HepG2 (cell line): ENCODE data around the gene KRT34. TPM values are rescaled to one million over a fixed set of nuclear protein-coding genes. Genes with fewer than 3 reads are reported as not detected.

Experiments used
- ATAC-seq: fragments of 200-7000 bp; cut with Tn5 transposase; 3 replicates; pipeline ENCODE4 v1.9.1; 2020; ENCODE audit warnings: mild to moderate bottlenecking, moderate library complexity
- BruUV-seq: library from RNA; stranded (reverse); fragments of 400-500 nt; replicated peaks from 2 replicates; lab custom pipeline; 2021; lab: Mats Ljungman, UMichigan
- CTCF ChIA-PET: fragments of 300-600 bp; formaldehyde crosslinking; extraction: SDS; loops from one replicate; lab custom pipeline; 2021; ENCODE audit warnings: low total read pairs, inconsistent platforms, low intra/inter-chr PET ratio; lab: Yijun Ruan, JAX
- POLR2A ChIA-PET: fragments of 350-600 bp; sonication (Branson Sonifier 250); formaldehyde crosslinking; loops from one replicate; lab custom pipeline; 2020; ENCODE audit warnings: antibody characterized with exemption, inconsistent platforms; lab: Yijun Ruan, JAX
- DNase-seq: peaks from one replicate; pipeline ENCODE4 v3.0.0-alpha.2; 2015; ENCODE audit warnings: low spot score
- FAIRE-seq: peaks from 3 replicates; lab custom pipeline; 2011; peaks lifted over from hg19 to GRCh38; lab: Jason Lieb, UNC
- H2AFZ ChIP-seq: one replicate; pipeline ENCODE4 v1.6.1; 2011; ENCODE audit warnings: low read length, inconsistent platforms
- H3K27ac ChIP-seq: fragments of 300-600 bp; 3 replicates; pipeline ENCODE4 v1.8.0; 2011; ENCODE audit warnings: mixed run types, mild to moderate bottlenecking, mixed read lengths, low read length, inconsistent platforms; ENCODE audit not compliant: insufficient read depth; ENCODE audit errors: extremely low read length
- H3K27me3 ChIP-seq, 2 experiments: fragments of 200-600 bp in 1 of 2; 2 replicates in 1 of 2; 3 replicates in 1 of 2; pipeline versions ENCODE4 v1.6.0 to v1.8.0; 2011; ENCODE audit warnings: low read length in 2 of 2, mild to moderate bottlenecking in 2 of 2, moderate library complexity in 2 of 2, inconsistent platforms in 1 of 2; ENCODE audit not compliant: insufficient read depth in 2 of 2, control insufficient read depth in 1 of 2
- H3K36me3 ChIP-seq, 2 experiments: fragments of 200-600 bp in 1 of 2; replicated peaks in 1 of 2; 2 replicates in 1 of 2; 3 replicates in 1 of 2; pipeline versions ENCODE4 v1.5.1 to v1.8.0; 2011; ENCODE audit warnings: low read length in 2 of 2, inconsistent platforms in 1 of 2; ENCODE audit not compliant: insufficient read depth in 2 of 2, control insufficient read depth in 1 of 2
- H3K4me1 ChIP-seq: 2 replicates; pipeline ENCODE4 v1.5.1; 2012; ENCODE audit warnings: low read length, inconsistent platforms; ENCODE audit not compliant: insufficient read depth
- H3K4me2 ChIP-seq: 2 replicates; pipeline ENCODE4 v1.6.0; 2011; ENCODE audit warnings: low read depth, low read length, inconsistent platforms
- H3K4me3 ChIP-seq, 3 experiments: fragments of 200-600 bp in 1 of 3; sonication (generic), shearing (Covaris generic) in 1 of 3; replicated peaks in 1 of 3; 2 replicates each; pipeline ENCODE4 v1.5.1; 2011 to 2016; ENCODE audit warnings: low read length in 3 of 3, inconsistent platforms in 2 of 3, low read depth in 2 of 3, mild to moderate bottlenecking in 2 of 3, control low read depth in 1 of 3, mixed read lengths in 1 of 3; ENCODE audit not compliant: insufficient read depth in 1 of 3
- H3K79me2 ChIP-seq: one replicate; pipeline ENCODE4 v1.6.1; 2011; ENCODE audit warnings: low read length, inconsistent platforms; ENCODE audit not compliant: insufficient read depth
- H3K9ac ChIP-seq: 2 replicates; pipeline ENCODE4 v1.6.0; 2011; ENCODE audit warnings: mild to moderate bottlenecking, low read depth, low read length, inconsistent platforms; ENCODE audit not compliant: insufficient read depth
- H3K9me3 ChIP-seq: 2 replicates; pipeline ENCODE4 v1.5.1; 2012; ENCODE audit warnings: mild to moderate bottlenecking, low read length
- H4K20me1 ChIP-seq: 2 replicates; pipeline ENCODE4 v1.6.0; 2011; ENCODE audit warnings: inconsistent platforms, mild to moderate bottlenecking, low read length, moderate library complexity; ENCODE audit not compliant: insufficient read depth
- ATAD3A ChIP-seq: sonication (generic); formaldehyde crosslinking; IDR thresholded peaks from 2 replicates; pipeline ENCODE4 v1.4.0; 2020; ENCODE audit warnings: missing genetic modification reagents
- FOXC1 ChIP-seq: sonication (generic); formaldehyde crosslinking; IDR thresholded peaks from 2 replicates; pipeline ENCODE4 v1.8.0; 2022; ENCODE audit warnings: mild to moderate bottlenecking, missing genetic modification reagents, borderline replicate concordance
- GATAD1 ChIP-seq: IDR thresholded peaks from 2 replicates; pipeline ENCODE4 v1.6.1; 2016; ENCODE audit warnings: missing genetic modification reagents, missing compliant biosample characterization
- PAXIP1 ChIP-seq: sonication (generic); formaldehyde crosslinking; conservative IDR thresholded peaks from 2 replicates; pipeline ENCODE4 v1.4.0; 2020; ENCODE audit warnings: mild to moderate bottlenecking, missing genetic modification reagents, moderate library complexity
- ZBTB44 ChIP-seq: sonication (generic); formaldehyde crosslinking; IDR thresholded peaks from 2 replicates; pipeline ENCODE4 v1.4.0; 2020; ENCODE audit warnings: missing genetic modification reagents
- WGBS: methylation state at CpG from one replicate; pipeline ENCODE4 v1.1.6; 2017; ENCODE audit warnings: low lambda C conversion rate; 5-methylcytosine and 5-hydroxymethylcytosine counted together
- in situ Hi-C: cut with HindIII; loops from 2 replicates; pipeline ENCODE4 v1.10.0; 2017; ENCODE audit warnings: low pct_unique_long_range_greater_than_20kb; ENCODE audit not compliant: extremely low pct_ligation_motif_present
- intact Hi-C: fragments of 100-400 bp; cut with micrococcal nuclease; formaldehyde crosslinking; loops from one replicate; pipeline ENCODE4 v1.10.0; 2022; ENCODE audit not compliant: unreplicated experiment
- polyA plus RNA-seq, 8 experiments: library from polyadenylated mRNA; depleted of rRNA in 3 of 8; stranded (reverse) in 7 of 8; unstranded in 1 of 8; fragments of >200 nt; fragmentation: Illumina TruSeq in 4 of 8; extraction: Trizol in 4 of 8; gene quantifications; 2 replicates each; pipeline versions ENCODE4 v1.2.1 to v1.2.3, GENCODE V29; 2011 to 2016; ENCODE audit warnings: low read depth in 4 of 8, missing spikeins in 1 of 8, mixed read lengths in 1 of 8; ENCODE audit not compliant: insufficient read depth in 1 of 8
- total RNA-seq, 5 experiments: library from RNA; depleted of rRNA; stranded (reverse); fragments of >200 nt; fragmentation: Illumina TruSeq; extraction: Trizol; gene quantifications; 2 replicates each; pipeline ENCODE4 v1.2.3, GENCODE V29; 2016; ENCODE audit warnings: low read depth in 1 of 5

The KRT34 gene
- total and polyA plus RNA-seq, 2 of the 13 experiments (the other 11 are each of a cell fraction or from before 2014, with no cell fraction given), result not detected

DNA sequence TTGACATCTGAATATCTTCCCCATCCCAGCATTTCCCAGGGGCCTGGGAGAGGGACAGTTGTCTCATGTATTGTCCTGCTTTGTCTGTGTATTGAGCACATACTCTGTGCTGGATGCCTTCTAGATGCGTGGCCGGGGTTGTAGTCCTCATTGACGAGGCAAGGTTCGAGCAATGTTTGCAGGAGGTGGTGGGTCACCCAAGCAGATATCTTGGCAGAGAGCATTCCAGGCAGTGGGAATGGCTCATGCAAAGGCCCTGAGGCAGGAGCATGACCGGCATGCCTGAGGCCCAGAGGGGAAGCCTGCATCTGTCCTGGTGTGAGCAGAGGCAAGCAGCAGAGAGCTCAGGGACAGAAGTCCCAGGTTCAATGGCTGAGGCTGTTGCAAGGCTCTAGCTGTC lies 49.0 kb downstream of the KRT34 start:
- no TSS peak for BruUV-seq
- Histone ChIP-seq H3K9ac (no peak overlapping the region), H3K27ac (no peak overlapping the region), H3K4me1 (no peaks in the 10 kb centered on the region), H3K36me3 (no peaks in the 10 kb centered on the region), H3K79me2 (no peaks in the 10 kb centered on the region), H3K9me3 (no peaks in the 10 kb centered on the region), H3K27me3 (peaks cover 0 to 13% of the 10 kb centered on the region in 2 experiments; a peak in 2 of 5 replicates), H2AFZ (no peak overlapping the region), H3K4me3 (no peak overlapping the region), H3K4me2 (no peak overlapping the region), H4K20me1 (no peaks in the 10 kb centered on the region)
- 17% methylated on average over 5 of the region's 5 CpGs for WGBS
- ChIA-PET POLR2A (no interaction called here), CTCF (no interaction called here)
- in situ Hi-C loops (no loop called here), intact Hi-C loops (no loop called here)
- no peak for FAIRE-seq
- ATAC-seq, result no peak
- TF ChIP-seq FOXC1, result no peak
- TF ChIP-seq ZBTB44, result no peak
- no peak for TF ChIP-seq GATAD1 (CRISPR knock-in tag)
- TF ChIP-seq ATAD3A (CRISPR knock-in tag), result no peak
- no peak for TF ChIP-seq PAXIP1 (CRISPR knock-in tag)
- DNase-seq, result no peak
